Measurements from ENCODE around the gene ODAD4. TPM values are rescaled to one million over a fixed set of nuclear protein-coding genes. Genes with fewer than 3 reads are reported as not detected.

ODAD4 gene
- total RNA-seq = not detected

GRCh38 chr17:41930009-41930832 lies at the start of gene ODAD4:
TSS of gene ODAD4 (plus strand) at chr17:41930617. CDS start at chr17:41930724, 107 bp downstream.
- Histone ChIP-seq H3K4me1 (ENCODE audit: insufficient read depth, low read length) (peaks cover 47% of the 10 kb centered on the region), H3K4me3 (ENCODE audit: low read length) (peak within 1 kb of the TSS; percentile 49), H3K27me3 (ENCODE audit: insufficient read depth, low read length) (no peaks in the 10 kb centered on the region), H3K9me3 (ENCODE audit: low read depth, low read length) (no peaks in the 10 kb centered on the region)

GRCh38 chr17:41882756-41883155 lies 47.7 kb upstream of the ODAD4 start:
- no peaks in the 10 kb centered on the region for H3K4me1 ChIP-seq (ENCODE audit: insufficient read depth, low read length)
- no peaks in the 10 kb centered on the region for H3K9me3 ChIP-seq (ENCODE audit: low read depth, low read length)
- no peak overlapping the region for H3K4me3 ChIP-seq (ENCODE audit: low read length)
- no peaks in the 10 kb centered on the region for H3K27me3 ChIP-seq (ENCODE audit: insufficient read depth, low read length)

GRCh38 chr17:41885733-41886132 lies 44.7 kb upstream of the ODAD4 start:
- Histone ChIP-seq H3K27me3 (ENCODE audit: insufficient read depth, low read length) (no peaks in the 10 kb centered on the region), H3K9me3 (ENCODE audit: low read depth, low read length) (no peaks in the 10 kb centered on the region), H3K4me1 (ENCODE audit: insufficient read depth, low read length) (no peaks in the 10 kb centered on the region), H3K4me3 (ENCODE audit: low read length) (no peak overlapping the region)

- Histone ChIP-seq H3K27me3 (ENCODE audit: insufficient read depth, low read length) (no peaks in the 10 kb centered on the region), H3K9me3 (ENCODE audit: low read depth, low read length) (no peaks in the 10 kb centered on the region), H3K4me3 (ENCODE audit: low read length) (no peak overlapping the region), H3K4me1 (ENCODE audit: insufficient read depth, low read length) (no peaks in the 10 kb centered on the region)
Observed at GRCh38 chr17:41888332-41888965, 42.0 kb upstream of the ODAD4 start.

- Histone ChIP-seq H3K4me1 (ENCODE audit: insufficient read depth, low read length) (no peaks in the 10 kb centered on the region), H3K4me3 (ENCODE audit: low read length) (no peak overlapping the region), H3K27me3 (ENCODE audit: insufficient read depth, low read length) (no peaks in the 10 kb centered on the region), H3K9me3 (ENCODE audit: low read depth, low read length) (no peaks in the 10 kb centered on the region)
Observed at GRCh38 chr17:41891135-41892020, 39.0 kb upstream of the ODAD4 start.

- Histone ChIP-seq H3K9me3 (ENCODE audit: low read depth, low read length) (no peaks in the 10 kb centered on the region), H3K4me3 (ENCODE audit: low read length) (no peak overlapping the region), H3K27me3 (ENCODE audit: insufficient read depth, low read length) (no peaks in the 10 kb centered on the region), H3K4me1 (ENCODE audit: insufficient read depth, low read length) (no peaks in the 10 kb centered on the region)
Observed at GRCh38 chr17:41892021-41892376, 38.4 kb upstream of the ODAD4 start.

- Histone ChIP-seq H3K27me3 (ENCODE audit: insufficient read depth, low read length) (no peaks in the 10 kb centered on the region), H3K4me3 (ENCODE audit: low read length) (no peak overlapping the region), H3K4me1 (ENCODE audit: insufficient read depth, low read length) (no peaks in the 10 kb centered on the region), H3K9me3 (ENCODE audit: low read depth, low read length) (no peaks in the 10 kb centered on the region)
Observed at GRCh38 chr17:41893384-41893783, 37.0 kb upstream of the ODAD4 start.

- H3K27me3 ChIP-seq (ENCODE audit: insufficient read depth, low read length) = no peaks in the 10 kb centered on the region
- H3K9me3 ChIP-seq (ENCODE audit: low read depth, low read length) = no peaks in the 10 kb centered on the region
- H3K4me1 ChIP-seq (ENCODE audit: insufficient read depth, low read length) = no peaks in the 10 kb centered on the region
- H3K4me3 ChIP-seq (ENCODE audit: low read length) = no peak overlapping the region
Observed at GRCh38 chr17:41894791-41895331, 35.6 kb upstream of the ODAD4 start.

- H3K27me3 ChIP-seq (ENCODE audit: insufficient read depth, low read length) = no peaks in the 10 kb centered on the region
- H3K4me1 ChIP-seq (ENCODE audit: insufficient read depth, low read length) = no peaks in the 10 kb centered on the region
- H3K9me3 ChIP-seq (ENCODE audit: low read depth, low read length) = no peaks in the 10 kb centered on the region
- H3K4me3 ChIP-seq (ENCODE audit: low read length) = no peak overlapping the region
Observed at GRCh38 chr17:41895617-41896016, 34.8 kb upstream of the ODAD4 start.

- Histone ChIP-seq H3K9me3 (ENCODE audit: low read depth, low read length) (no peaks in the 10 kb centered on the region), H3K4me3 (ENCODE audit: low read length) (no peak overlapping the region), H3K4me1 (ENCODE audit: insufficient read depth, low read length) (no peaks in the 10 kb centered on the region), H3K27me3 (ENCODE audit: insufficient read depth, low read length) (no peaks in the 10 kb centered on the region)
Observed at GRCh38 chr17:41896726-41897125, 33.7 kb upstream of the ODAD4 start.

- Histone ChIP-seq H3K27me3 (ENCODE audit: insufficient read depth, low read length) (no peaks in the 10 kb centered on the region), H3K4me1 (ENCODE audit: insufficient read depth, low read length) (no peaks in the 10 kb centered on the region), H3K4me3 (ENCODE audit: low read length) (no peak overlapping the region), H3K9me3 (ENCODE audit: low read depth, low read length) (no peaks in the 10 kb centered on the region)
Observed at GRCh38 chr17:41901646-41902045, 28.8 kb upstream of the ODAD4 start.

GRCh38 chr17:41904242-41904841 lies 26.1 kb upstream of the ODAD4 start:
- H3K4me3 ChIP-seq (ENCODE audit: low read length) = no peak overlapping the region
- no peaks in the 10 kb centered on the region for H3K27me3 ChIP-seq (ENCODE audit: insufficient read depth, low read length)
- H3K9me3 ChIP-seq (ENCODE audit: low read depth, low read length) = no peaks in the 10 kb centered on the region
- H3K4me1 ChIP-seq (ENCODE audit: insufficient read depth, low read length) = no peaks in the 10 kb centered on the region

- Histone ChIP-seq H3K4me3 (ENCODE audit: low read length) (no peak overlapping the region), H3K27me3 (ENCODE audit: insufficient read depth, low read length) (no peaks in the 10 kb centered on the region), H3K4me1 (ENCODE audit: insufficient read depth, low read length) (no peaks in the 10 kb centered on the region), H3K9me3 (ENCODE audit: low read depth, low read length) (no peaks in the 10 kb centered on the region)
Observed at GRCh38 chr17:41905172-41905571, 25.2 kb upstream of the ODAD4 start.

- Histone ChIP-seq H3K27me3 (ENCODE audit: insufficient read depth, low read length) (no peaks in the 10 kb centered on the region), H3K4me1 (ENCODE audit: insufficient read depth, low read length) (no peaks in the 10 kb centered on the region), H3K9me3 (ENCODE audit: low read depth, low read length) (no peaks in the 10 kb centered on the region), H3K4me3 (ENCODE audit: low read length) (no peak overlapping the region)
Observed at GRCh38 chr17:41906465-41907184, 23.8 kb upstream of the ODAD4 start.
